NCI-H2029 (cell line): ENCODE measurements around the gene COPS4.
"Not testable (repeated sequence)": the region's sequence is repeated elsewhere in the genome, so short reads cannot be mapped to it uniquely, and the experiment has no call there.

ENCODE experiments used
- DNase-seq: peaks from one replicate; lab custom pipeline; 2025; lab: John Stamatoyannopoulos, UW

COPS4 gene

DNA sequence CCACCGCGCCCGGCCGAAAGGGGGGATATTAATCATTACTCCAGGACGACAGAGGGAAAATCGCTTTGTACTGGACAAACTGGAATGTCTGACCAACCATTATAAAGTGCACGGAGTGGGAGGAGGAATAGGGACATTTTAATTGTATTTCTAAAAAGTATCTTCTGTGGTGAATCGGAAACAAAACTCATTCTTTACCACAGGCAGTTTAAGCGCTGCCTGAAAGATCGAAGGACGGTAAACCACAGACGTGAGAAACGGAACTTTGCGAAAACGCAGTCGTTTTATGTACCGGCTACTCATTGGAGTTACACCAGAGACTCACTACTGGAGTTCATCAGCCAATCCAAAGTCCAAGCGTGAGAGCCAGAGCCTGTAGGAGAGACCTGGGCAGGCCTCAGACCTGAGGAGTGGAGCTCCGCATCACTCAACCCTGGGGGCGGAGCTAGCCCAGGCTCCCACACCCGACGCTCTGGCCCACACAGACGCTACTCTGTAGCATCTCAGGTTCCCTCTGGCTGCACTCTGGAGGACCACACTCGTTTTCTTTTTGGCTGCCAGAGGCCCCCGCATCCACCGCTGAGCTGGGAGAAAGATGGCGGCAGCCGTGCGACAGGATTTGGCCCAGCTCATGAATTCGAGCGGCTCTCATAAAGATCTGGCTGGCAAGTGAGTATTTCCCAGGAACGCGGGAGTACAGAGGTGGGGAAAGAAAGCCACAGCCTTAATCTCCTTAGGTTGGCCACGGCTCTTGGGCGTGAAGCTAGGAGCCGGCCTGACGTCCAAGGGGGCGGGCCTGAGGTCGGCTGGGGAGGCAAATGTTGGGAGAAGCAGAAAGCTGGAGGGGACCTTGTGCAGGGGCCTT lies at the start of gene COPS4:
Gene COPS4 (plus strand): TSS at position 554 of the 865 bp plus-strand sequence. CDS start 42 bp downstream, at position 596.
- peak; percentile 99 for DNase-seq

GRCh38 chr4:82987519-82987918 lies 47.5 kb upstream of the COPS4 start:
- not testable (repeated sequence) for DNase-seq

DNA sequence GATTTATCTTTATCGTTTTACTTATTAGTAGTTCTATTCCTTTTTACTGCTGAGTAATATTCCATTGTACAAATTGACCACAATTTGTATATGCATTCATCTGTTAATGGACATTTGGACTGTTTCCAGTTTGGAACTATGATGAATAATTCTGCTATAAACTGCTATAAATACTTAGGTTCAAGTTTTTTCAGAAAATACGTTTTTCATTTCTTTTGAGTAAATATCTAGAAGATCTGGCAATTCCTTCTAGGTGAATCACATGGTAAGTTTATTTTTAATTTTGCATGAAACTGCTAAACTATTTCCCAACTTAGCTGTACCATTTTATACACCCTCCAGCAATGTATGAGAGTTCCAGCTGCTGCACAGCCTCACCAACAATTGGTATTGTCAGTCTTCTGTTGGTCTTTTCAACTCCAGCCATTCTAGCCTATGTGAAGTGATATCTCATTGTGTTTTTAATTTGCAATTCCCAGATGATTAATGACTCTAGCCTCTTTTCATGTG lies 46.6 kb upstream of the COPS4 start:
- DNase-seq: no peak

GRCh38 chr4:82989575-82990429 lies 45.2 kb upstream of the COPS4 start:
- DNase-seq: no peak

DNA sequence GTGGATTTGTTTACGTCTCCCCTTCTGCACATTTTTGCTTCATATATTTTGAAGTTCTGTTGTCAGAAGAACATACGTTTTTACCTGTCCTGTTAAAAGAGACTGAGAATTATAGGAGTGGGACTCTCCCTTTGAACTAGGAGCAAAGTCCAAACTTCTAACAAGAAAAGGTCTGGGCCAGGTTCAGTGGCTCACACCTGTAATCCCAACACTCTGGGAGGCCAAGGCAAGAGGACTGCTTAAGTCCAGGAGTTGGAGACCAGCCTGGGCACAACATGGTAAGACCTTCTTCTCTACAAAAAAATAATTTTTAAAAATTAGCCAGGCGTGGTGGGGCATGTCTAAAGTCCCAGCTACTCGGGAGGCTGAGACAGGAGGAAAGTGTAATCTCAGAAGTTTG lies 40.1 kb upstream of the COPS4 start:
- no peak for DNase-seq

DNA sequence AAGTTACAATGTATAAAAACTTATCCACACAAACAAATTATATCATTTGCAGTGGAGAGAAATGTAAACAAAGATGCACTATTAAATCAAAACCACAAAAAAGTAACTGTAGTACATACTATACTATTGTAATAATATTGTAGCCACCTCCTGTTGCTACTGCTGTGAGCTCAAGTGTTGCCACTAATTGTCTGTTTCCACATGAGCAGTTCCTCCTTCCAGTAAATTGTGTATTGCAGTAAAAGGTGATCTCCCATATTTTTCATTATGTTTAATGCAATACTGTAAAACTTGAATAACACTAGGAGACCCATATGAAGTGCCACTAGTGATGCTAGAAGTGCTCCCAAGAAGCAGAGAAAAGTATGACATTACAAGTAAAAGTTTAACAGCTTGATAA lies 36.1 kb upstream of the COPS4 start:
- no peak for DNase-seq

- no peak for DNase-seq
Measured at GRCh38 chr4:83002329-83002728, 32.7 kb upstream of the COPS4 start.

DNA sequence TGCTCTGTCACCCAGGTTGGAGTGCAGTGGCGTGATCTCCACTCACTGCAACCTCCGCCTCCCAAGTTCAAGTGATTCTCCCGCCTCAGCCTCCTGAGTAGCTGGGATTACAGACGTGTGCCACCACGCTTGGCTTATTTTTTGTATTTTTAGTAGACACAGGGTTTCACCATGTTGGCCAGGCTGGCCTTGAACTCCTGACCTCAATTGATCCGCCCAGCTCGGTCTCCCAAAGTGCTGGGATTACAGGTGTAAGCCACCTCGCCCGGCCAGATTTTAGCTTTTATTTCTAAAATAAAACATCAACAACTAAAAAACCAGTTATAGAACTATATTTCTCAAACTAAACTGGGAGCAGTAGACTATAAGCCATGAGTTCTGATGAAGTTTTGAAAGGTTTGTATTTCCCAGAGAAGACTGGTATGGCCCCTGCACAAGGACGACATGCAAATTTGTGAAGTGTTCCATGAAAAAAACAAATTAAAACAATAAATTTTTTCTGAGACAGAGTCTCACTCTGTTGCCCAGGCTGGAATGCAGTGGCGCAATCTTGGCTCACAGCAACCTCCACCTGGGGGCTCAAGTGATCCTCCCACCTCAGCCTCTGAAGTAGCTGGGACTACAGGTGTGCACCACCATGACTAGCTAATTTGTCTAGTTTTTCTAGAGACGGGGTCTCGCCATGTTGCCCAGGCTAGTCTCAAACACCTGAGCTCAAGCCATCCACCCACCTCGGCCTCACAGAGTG lies 31.8 kb upstream of the COPS4 start:
- DNase-seq: not testable (repeated sequence)

- no peak for DNase-seq
Measured at GRCh38 chr4:83009529-83009928, 25.5 kb upstream of the COPS4 start.

GRCh38 chr4:83010111-83010521 lies 24.9 kb upstream of the COPS4 start:
- no peak for DNase-seq

- peak; percentile 58 for DNase-seq
Measured at GRCh38 chr4:83010522-83011318, 24.3 kb upstream of the COPS4 start, which contains the start of gene LIN54. Gene LIN54, minus strand, starts transcription at chr4:83010823. Its CDS starts 25,979 bp downstream, at chr4:82984844.

GRCh38 chr4:83011689-83012199 lies 23.2 kb upstream of the COPS4 start:
- DNase-seq: no peak

DNA sequence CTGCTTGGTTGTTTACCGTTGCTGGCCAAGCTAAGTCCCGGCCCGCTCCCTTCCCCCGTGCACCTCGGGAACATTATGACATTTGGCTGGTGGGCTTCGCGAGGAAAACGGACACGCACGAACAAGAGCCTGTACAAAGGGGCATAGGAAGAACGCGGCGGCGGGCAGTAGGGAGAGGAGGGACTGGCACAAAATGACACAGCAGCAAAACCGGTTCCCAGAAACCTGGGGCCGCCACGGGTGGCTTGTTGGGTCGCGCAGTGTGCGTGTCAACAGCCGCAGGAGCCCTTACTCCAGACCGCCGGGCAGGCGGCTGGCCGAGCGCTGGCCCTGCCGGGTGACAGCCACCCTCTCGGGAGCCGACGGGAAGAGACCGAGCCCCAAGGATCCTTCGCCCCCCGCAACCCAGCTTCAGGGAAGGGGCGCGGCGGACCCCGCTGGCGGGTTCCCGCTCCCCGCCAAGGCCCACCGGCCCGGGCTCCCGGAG lies 22.7 kb upstream of the COPS4 start:
- no peak for DNase-seq

DNA sequence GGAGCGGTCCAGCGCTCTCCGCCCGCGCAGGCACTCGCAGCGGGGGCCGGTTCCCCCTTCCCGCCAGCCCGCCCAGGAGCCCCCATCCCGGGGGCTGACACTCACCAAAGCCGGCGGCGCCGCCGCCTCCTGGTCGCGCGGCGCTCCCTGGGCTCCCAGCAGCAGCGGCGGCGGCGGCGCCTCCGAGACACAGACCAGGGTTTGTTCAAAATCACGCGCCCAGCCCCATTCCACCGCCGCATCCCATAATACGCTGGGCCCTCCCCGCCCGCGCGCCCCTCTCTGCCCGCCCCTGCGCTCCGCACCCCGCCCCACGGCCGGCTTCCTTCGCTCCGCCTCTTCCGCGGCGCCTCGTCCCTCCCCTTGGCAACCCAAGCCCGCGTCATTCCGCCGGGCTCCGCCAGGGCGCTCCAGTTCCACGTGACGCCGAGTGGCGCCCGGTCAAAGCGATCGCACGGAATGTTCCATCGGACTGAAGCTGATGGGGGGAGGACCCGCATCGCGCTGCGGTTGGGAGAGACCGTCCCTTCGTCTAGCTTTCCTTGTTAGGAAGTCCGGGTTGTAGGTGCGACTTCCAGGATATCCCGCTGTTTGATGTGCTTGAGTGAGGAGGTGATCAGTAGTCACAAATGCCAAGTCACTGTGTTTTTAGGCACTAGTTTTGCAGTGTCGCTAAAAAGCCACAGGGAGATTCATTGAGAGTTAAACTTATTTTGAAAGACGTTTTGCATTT lies 22.1 kb upstream of the COPS4 start:
- DNase-seq: peak; percentile 96

GRCh38 chr4:83013420-83013867 lies 21.5 kb upstream of the COPS4 start:
- no peak for DNase-seq

DNA sequence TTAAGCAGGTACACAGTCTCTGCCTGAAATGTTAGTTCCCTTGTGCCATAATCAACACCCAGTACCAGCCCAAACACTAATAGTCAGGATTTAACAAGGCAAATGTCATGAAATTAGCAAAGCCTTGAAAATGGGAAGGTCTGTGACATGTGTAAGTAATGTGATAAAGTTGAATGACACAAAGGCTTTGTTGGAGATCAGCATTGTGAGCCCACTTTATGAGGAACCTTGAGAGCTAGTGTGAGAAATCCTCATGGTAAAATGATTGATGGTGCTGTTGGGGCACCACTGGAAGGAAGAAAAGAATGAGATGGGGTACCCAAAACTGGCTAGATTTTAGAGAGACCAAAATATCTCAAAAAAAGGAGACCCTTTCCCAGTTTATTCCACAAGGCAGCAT lies 21.1 kb upstream of the COPS4 start:
- no peak for DNase-seq

DNA sequence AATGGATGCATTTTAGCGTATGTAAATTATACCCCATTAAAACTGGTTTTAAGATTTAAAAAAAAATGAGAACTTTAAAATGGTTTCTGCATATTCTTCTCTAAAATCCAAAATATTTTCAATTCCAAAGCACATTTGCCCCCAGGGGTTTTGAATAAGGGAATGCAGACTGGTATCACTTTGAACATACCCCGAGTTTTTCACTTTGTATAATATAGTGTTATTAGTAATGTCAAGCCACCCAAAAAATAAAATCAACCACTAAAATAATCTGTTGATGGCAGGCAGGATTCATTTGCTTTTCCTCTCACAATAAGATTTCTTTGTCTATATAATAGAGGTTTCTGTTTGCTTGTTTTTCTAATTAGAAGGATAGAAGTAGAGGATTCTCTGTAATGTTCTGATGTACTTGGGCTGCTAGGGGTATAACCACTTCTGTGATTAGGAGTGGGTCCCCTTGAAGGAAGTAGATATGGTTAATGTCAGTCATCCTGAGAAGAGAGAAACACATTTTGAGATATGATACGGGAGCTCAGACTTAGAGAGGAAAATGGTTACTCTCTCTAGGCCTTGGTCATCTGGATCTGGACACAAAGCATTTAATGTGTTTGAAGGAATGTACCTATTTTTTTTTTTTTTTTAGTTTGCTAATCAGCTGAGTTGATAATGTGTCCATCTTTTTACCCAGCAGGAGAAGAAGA lies 15.0 kb upstream of the COPS4 start:
- no peak for DNase-seq

DNA sequence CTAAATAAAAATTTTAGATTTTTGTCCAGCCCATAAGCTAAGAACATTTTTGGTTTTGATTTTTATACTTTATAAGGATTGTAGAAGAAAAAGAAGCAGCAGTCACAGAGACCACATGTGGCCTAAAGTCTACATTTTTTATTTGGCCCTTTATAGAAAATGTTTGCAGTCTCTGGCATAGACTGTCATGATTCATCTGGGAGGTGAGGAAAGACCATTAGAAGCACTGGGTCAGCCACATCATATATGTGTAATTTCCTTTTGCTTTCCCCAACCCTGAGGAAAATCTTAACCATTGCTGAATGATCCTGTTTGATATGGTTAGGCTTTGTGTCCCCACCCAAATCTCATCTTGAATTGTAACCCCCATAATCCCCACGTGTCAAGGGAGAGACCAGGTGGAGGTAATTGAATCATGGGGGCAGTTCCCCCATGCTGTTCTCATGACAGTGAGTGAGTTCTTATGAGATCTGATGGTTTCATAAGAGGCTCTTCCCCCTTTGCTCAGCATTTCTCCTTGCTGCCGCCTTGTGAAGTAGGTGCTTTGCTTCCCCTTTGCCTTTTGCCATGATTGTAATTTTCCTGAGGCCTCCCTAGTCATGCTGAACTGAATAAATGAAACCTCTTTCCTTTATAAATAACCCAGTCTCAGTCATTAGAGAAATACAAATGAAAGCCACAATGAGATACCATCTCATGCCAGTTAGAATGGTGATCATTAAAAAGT lies 12.1 kb upstream of the COPS4 start:
- no peak for DNase-seq

- not testable (repeated sequence) for DNase-seq
Measured at GRCh38 chr4:83023599-83023998, 11.4 kb upstream of the COPS4 start.
